ENCODE data around the gene UBN1.
A peak's percentile ranks its signal among the peaks of the same experiment; 100 is the strongest.
"Not testable (repeated sequence)": the region's sequence is repeated elsewhere in the genome, so short reads cannot be mapped to it uniquely, and the experiment has no call there.

Gene UBN1

GRCh38 chr16:4880006-4880580, 32.8 kb downstream of the UBN1 start:
- H3K27ac ChIP-seq = no peak overlapping the region
- no peak for DNase-seq (ENCODE audit: low read depth, low spot score)

GRCh38 chr16:4882000-4882632, 34.8 kb downstream of the UBN1 start:
- no peak for DNase-seq (ENCODE audit: low read depth, low spot score)
- peak overlapping the region; percentile 39 for H3K27ac ChIP-seq

GRCh38 chr16:4882633-4883285, 35.5 kb downstream of the UBN1 start:
- DNase-seq (ENCODE audit: low read depth, low spot score) = peak; percentile 20
- peak overlapping the region; percentile 39 for H3K27ac ChIP-seq

GRCh38 chr16:4883501-4883900, 36.2 kb downstream of the UBN1 start:
- H3K27ac ChIP-seq = no peak overlapping the region
- no peak for DNase-seq (ENCODE audit: low read depth, low spot score)

GRCh38 chr16:4884209-4884608, 36.9 kb downstream of the UBN1 start:
- H3K27ac ChIP-seq = no peak overlapping the region
- no peak for DNase-seq (ENCODE audit: low read depth, low spot score)

GRCh38 chr16:4884972-4885874, 37.9 kb downstream of the UBN1 start:
- DNase-seq (ENCODE audit: low read depth, low spot score) = no peak
- H3K27ac ChIP-seq = no peak overlapping the region

GRCh38 chr16:4886151-4886550, 38.9 kb downstream of the UBN1 start:
- no peak overlapping the region for H3K27ac ChIP-seq
- no peak for DNase-seq (ENCODE audit: low read depth, low spot score)

GRCh38 chr16:4888428-4889135, 41.3 kb downstream of the UBN1 start:
- no peak overlapping the region for H3K27ac ChIP-seq
- no peak for DNase-seq (ENCODE audit: low read depth, low spot score)

GRCh38 chr16:4890026-4890425, 42.7 kb downstream of the UBN1 start:
- no peak for DNase-seq (ENCODE audit: low read depth, low spot score)
- no peak overlapping the region for H3K27ac ChIP-seq

GRCh38 chr16:4890686-4891085, 43.4 kb downstream of the UBN1 start:
- no peak for DNase-seq (ENCODE audit: low read depth, low spot score)

GRCh38 chr16:4891097-4891885, 44.0 kb downstream of the UBN1 start:
- no peak overlapping the region for H3K27ac ChIP-seq
- no peak for DNase-seq (ENCODE audit: low read depth, low spot score)

More at GRCh38 chr16:4890686-4891085, 43.4 kb downstream of the UBN1 start:
- no peak overlapping the region for H3K27ac ChIP-seq

GRCh38 chr16:4891886-4892216, 44.6 kb downstream of the UBN1 start:
- no peak for DNase-seq (ENCODE audit: low read depth, low spot score)
- H3K27ac ChIP-seq = no peak overlapping the region

GRCh38 chr16:4892361-4893102, 45.3 kb downstream of the UBN1 start:
- DNase-seq (ENCODE audit: low read depth, low spot score) = no peak
- no peak overlapping the region for H3K27ac ChIP-seq

- DNase-seq (ENCODE audit: low read depth, low spot score) = no peak
- H3K27ac ChIP-seq = no peak overlapping the region
Measured at GRCh38 chr16:4893103-4893862, 46.0 kb downstream of the UBN1 start.

GRCh38 chr16:4894276-4895150, 47.2 kb downstream of the UBN1 start:
- H3K27ac ChIP-seq = no peak overlapping the region
- DNase-seq (ENCODE audit: low read depth, low spot score) = no peak

- no peak overlapping the region for H3K27ac ChIP-seq
- no peak for DNase-seq (ENCODE audit: low read depth, low spot score)
Measured at GRCh38 chr16:4895366-4895765, 48.1 kb downstream of the UBN1 start.

GRCh38 chr16:4896761-4897160, 49.5 kb downstream of the UBN1 start:
- not testable (repeated sequence) for H3K27ac ChIP-seq; DNase-seq (ENCODE audit: low read depth, low spot score)

Data from epithelial cell of prostate (primary cell).